ENCODE data around the gene FAF2. TPM values are rescaled to one million over a fixed set of nuclear protein-coding genes. Genes with fewer than 3 reads are reported as not detected.

Gene FAF2
- total RNA-seq, 2 experiments from 2014 or later = 36.2 to 38.7 TPM

DNA sequence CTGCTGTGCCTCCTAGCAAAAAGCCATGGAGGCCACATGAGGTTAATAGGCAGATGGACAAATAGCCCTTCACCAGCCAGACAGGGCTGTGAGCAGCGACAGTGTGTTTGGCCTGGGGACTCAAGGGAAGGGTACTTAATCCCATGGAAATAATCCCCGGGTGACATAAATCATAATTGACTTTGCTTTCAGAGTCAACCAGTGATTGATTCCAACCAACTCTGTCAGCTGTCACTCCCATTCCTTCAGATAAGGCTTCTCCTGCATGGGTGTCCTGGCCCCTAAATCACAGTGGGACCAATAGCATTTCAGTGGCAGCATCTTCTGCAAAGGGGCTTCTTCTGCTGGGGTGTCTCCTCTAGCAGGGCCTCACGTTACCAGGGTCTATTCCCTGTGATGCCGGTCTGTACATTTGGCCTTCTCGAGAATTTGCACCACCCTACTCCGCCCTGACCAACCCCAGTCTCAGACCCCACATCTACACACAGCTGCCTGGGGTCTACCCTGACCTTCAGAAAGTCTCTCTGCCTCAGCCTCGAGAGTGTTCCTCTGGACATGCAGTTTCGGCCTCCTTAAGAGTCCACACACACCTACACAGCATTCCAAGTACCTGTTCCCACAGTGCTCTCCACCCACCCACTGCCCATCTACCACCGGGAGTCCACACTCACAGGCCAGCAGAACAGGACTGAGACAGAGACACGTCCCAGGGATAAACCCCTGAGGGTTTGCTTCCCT, 35.5 kb upstream of the FAF2 start:
- Mint-ChIP-seq H3K27me3 (no peaks in the 10 kb centered on the region), H3K9me3 (no peaks in the 10 kb centered on the region), H3K4me1 (peaks cover 43% of the 10 kb centered on the region), H3K27ac (no peak overlapping the region), H3K36me3 (ENCODE audit: low read depth) (peaks cover 9% of the 10 kb centered on the region), H3K4me3 (no peak overlapping the region)
- ChIA-PET CTCF (no interaction called here), POLR2A (interaction anchor here (1.0 kb wide), 1 partner anchor 183 kb away, joined by 3 read pairs; no protein-coding TSS in a partner anchor)
- no peak for DNase-seq

DNA sequence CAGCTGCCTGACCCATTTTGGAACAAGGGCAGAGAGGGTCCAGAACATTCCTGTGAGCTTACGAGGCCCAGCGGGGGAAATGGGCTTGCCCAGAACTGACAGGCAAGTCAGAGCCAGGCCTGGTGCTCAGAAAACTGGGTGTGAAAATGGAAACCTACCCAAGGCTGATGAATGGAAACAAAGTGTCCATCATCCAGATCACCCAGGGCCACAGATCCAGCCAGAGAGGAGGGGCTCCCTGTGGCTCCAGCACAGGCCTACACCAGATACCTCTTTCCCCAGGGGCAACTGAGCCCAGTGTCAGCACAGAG, 35.0 kb upstream of the FAF2 start:
- ChIA-PET CTCF (interaction anchor here (1.1 kb wide), 1 partner anchor 160 kb away, joined by 3 read pairs; no protein-coding TSS in a partner anchor), POLR2A (interaction anchor here (1.0 to 1.5 kb wide), 2 partner anchors 118 to 183 kb away, joined by 3 read pairs; no protein-coding TSS in a partner anchor)
- H3K4me1 Mint-ChIP-seq = peaks cover 43% of the 10 kb centered on the region

DNA sequence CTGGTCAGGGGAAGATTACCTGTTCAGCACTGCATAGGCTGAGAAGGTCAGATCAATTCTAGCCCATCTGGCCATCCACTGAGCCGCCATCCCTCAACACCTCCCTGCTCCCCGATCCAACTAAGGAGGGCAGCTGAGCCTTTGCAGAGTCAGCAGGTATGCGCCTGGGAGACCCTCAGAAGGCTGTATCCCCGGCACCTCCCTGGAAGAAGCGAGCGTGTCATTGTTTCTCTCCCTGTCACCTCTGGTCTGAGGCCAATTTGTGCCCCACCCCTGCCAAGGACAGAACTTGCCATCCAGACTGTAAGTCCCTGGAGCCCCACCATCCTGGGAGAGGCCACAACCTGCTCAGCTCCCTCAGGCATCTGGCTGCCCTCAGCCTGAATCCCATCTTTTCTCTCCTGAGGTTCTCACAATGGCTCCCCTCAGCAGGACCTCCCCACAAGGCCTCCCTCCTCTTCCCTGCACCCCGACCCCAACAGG, 34.4 kb upstream of the FAF2 start:
- Mint-ChIP-seq H3K4me1 (peaks cover 43% of the 10 kb centered on the region), H3K9me3 (no peaks in the 10 kb centered on the region), H3K36me3 (ENCODE audit: low read depth) (peaks cover 6% of the 10 kb centered on the region), H3K27me3 (no peaks in the 10 kb centered on the region), H3K4me3 (no peak overlapping the region), H3K27ac (no peak overlapping the region)
- DNase-seq = no peak
- ChIA-PET CTCF (interaction anchor here (1.1 kb wide), 1 partner anchor 160 kb away, joined by 3 read pairs; no protein-coding TSS in a partner anchor), POLR2A (interaction anchor here (1.0 to 1.5 kb wide), 2 partner anchors 117 to 182 kb away, joined by 3 read pairs; no protein-coding TSS in a partner anchor)

More for the DNA sequence above, 35.0 kb upstream of the FAF2 start:
- Mint-ChIP-seq H3K27me3 (no peaks in the 10 kb centered on the region), H3K9me3 (no peaks in the 10 kb centered on the region), H3K4me3 (no peak overlapping the region), H3K36me3 (ENCODE audit: low read depth) (peaks cover 6% of the 10 kb centered on the region), H3K27ac (no peak overlapping the region)
- DNase-seq = no peak

DNA sequence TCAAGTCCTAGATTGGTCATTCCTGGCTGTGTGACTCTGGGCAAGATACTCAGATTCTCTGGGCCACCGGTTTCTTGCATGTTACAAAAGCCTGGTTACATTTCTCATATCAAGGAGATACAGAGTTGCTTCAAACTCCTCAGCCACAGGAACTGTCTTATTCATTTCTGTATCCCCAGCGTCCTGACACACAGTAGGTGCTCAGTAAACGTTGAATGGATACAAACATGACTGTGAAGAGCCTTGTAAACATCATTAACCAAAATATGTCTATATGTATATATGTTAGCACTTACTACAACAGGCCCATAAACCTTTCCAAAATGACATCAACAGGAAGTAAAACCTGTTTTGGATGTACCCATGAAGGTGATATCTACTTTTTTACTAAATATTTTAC, 33.5 kb upstream of the FAF2 start:
- Mint-ChIP-seq H3K4me1 (peaks cover 43% of the 10 kb centered on the region), H3K9me3 (no peaks in the 10 kb centered on the region), H3K27ac (peak overlapping the region; percentile 3), H3K27me3 (no peaks in the 10 kb centered on the region), H3K4me3 (peak overlapping the region; percentile 82), H3K36me3 (ENCODE audit: low read depth) (peaks cover 5% of the 10 kb centered on the region)
- POLR2A ChIA-PET = interaction anchor here (1.5 kb wide), 1 partner anchor 116 kb away, joined by 3 read pairs; no protein-coding TSS in a partner anchor
- DNase-seq = no peak
- CTCF ChIA-PET = interaction anchor here (1.1 to 3.6 kb wide), 4 partner anchors 34 to 159 kb away, joined by 3 to 22 read pairs (median 4); partner anchors contain the start of gene FAF2

DNA sequence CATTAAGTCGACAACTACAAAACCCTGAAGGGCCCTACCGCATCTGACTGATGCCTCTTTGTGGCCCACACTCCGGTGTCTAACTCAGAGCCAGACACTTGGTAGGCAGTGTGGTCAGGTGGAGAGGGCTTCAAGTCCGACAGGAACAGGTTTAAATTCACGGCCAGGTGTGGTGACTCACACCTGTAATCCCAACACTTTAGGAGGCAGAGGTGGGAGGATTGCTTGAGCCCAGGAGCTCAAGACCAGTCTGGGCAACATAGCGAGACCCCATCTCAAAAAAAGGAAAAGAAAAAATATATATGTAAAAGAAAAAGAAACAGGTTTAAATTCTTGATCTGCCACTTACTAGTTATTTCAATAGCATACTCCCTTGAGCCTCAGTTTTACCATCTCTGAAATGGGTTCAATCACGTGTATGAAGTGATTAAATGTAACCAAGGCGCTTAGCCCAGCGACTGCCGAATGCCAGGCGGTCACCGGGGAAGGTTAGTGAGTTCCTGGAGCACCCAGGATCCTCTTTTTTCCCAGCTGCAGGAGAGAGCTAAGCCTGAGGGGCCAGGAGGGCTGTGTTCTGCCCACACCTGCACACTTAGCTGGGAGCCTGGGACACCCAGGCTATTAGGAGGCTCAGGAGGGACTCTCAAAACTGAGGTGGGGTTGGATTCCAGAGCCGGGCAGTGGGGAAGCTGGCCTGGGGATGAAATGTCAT, 32.8 kb upstream of the FAF2 start:
- Mint-ChIP-seq H3K4me1 (peaks cover 43% of the 10 kb centered on the region), H3K27me3 (peaks cover 3% of the 10 kb centered on the region), H3K9me3 (no peaks in the 10 kb centered on the region), H3K27ac (peak overlapping the region; percentile 71), H3K4me3 (peak overlapping the region; percentile 82), H3K36me3 (ENCODE audit: low read depth) (no peaks in the 10 kb centered on the region)
- POLR2A ChIA-PET = interaction anchor here (0.9 to 3.1 kb wide), 11 partner anchors 9 to 242 kb away, joined by 3 to 26 read pairs (median 6); partner anchors contain the start of genes FAF2, RNF44 and TSPAN17
- CTCF ChIA-PET = interaction anchor here (0.9 to 3.6 kb wide), 10 partner anchors 33 to 158 kb away, joined by 3 to 22 read pairs (median 10); partner anchors contain the start of genes FAF2 and RNF44
- DNase-seq = no peak

DNA sequence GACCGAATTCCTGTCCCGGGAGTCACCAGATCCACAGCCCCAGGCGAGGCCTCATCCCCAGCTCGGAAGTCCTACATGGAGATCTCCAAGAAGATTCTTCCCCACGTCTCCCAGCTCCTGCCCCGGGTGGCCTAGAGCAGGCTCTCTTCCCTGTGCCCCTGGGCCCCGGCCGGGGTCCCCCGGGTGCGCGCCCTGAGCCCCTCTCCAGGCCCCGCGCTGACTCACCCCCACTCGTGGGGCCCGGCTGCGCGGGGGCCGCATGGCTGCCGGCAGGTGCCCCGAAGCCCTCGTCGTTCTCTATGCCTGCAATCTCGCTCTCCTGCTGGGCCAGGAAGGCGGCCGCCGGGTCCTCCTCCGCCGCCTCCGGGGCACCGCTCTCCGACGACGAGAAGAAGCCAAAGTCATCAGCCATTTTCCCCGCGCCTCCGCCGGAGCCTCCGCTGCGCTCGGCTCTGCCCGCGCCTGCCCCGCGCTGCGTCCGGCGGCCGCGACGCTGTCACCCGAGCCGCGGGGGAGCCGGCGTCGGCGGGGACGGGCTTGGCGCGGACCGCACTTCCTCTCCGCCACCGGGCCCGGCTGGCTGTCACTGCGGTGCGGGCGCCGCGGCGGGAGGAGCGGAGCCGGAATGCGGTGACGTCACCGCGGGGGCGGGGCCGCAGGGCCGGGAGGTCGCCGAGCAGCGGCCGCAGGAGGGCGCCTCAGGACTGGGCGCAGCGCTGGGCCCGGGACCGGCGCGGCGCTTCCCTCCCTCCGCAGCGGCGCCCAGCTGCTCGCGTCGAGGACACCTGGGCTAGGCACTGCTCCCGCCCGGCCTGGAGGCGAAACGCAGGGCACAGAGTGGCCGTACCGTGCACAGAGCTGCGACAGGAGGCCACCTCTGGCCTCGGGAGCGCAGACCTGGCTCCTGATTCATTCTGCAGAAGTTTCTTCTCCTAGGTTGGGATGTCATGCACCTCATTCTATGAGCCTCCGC, 31.9 kb upstream of the FAF2 start, which contains the start of gene CLTB:
CLTB (minus strand) TSS at position 588 of the 973 bp plus-strand sequence; CDS start at position 412, 176 bp downstream.
- H3K4me3 Mint-ChIP-seq = peak within 1 kb of the TSS; percentile 82
- peaks cover 10% of the 10 kb centered on the region for H3K27me3 Mint-ChIP-seq
- no peaks in the 10 kb centered on the region for H3K9me3 Mint-ChIP-seq
- ChIA-PET POLR2A (interaction anchor here (0.6 to 3.1 kb wide), 19 partner anchors 10 to 241 kb away, joined by 3 to 26 read pairs (median 3); partner anchors contain the start of genes FAF2, RNF44 and TSPAN17), CTCF (interaction anchor here (0.6 to 3.6 kb wide), 27 partner anchors 9 to 244 kb away, joined by 3 to 22 read pairs (median 4); partner anchors contain the start of genes FAF2 and RNF44)
- no peaks in the 10 kb centered on the region for H3K36me3 Mint-ChIP-seq (ENCODE audit: low read depth)
- DNase-seq = peak; percentile 91
- H3K4me1 Mint-ChIP-seq = peaks cover 39% of the 10 kb centered on the region
- H3K27ac Mint-ChIP-seq = peak within 1 kb of the TSS; percentile 71

DNA sequence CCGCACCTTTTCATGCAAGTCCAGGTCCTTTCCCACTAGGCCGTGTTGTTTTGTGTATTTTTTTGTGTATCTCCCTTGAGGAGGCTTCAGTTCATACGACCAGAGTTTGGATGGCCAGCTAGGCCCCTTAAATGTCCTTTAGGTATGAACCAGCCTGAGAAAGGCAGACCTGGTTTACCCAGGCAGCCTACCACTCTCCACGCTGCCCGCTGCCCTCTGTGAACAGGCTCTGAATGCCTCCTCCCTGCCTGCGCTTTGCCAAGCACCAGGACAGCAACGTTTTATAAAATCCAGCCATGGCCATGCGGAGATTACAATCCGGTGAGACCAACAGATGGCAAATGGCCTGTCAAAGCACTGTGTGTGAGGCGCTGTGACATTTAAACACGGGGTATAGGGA, 31.2 kb upstream of the FAF2 start:
- Mint-ChIP-seq H3K4me1 (peaks cover 35% of the 10 kb centered on the region), H3K27ac (no peak overlapping the region), H3K9me3 (no peaks in the 10 kb centered on the region), H3K4me3 (peak overlapping the region; percentile 64), H3K27me3 (peaks cover 14% of the 10 kb centered on the region), H3K36me3 (ENCODE audit: low read depth) (no peaks in the 10 kb centered on the region)
- DNase-seq = no peak
- POLR2A ChIA-PET = interaction anchor here (0.6 to 3.1 kb wide), 13 partner anchors 15 to 230 kb away, joined by 3 to 26 read pairs (median 4); partner anchors contain the start of genes FAF2, RNF44 and TSPAN17
- CTCF ChIA-PET = interaction anchor here (0.6 to 3.6 kb wide), 23 partner anchors 10 to 244 kb away, joined by 3 to 22 read pairs (median 5); partner anchors contain the start of genes FAF2 and RNF44

DNA sequence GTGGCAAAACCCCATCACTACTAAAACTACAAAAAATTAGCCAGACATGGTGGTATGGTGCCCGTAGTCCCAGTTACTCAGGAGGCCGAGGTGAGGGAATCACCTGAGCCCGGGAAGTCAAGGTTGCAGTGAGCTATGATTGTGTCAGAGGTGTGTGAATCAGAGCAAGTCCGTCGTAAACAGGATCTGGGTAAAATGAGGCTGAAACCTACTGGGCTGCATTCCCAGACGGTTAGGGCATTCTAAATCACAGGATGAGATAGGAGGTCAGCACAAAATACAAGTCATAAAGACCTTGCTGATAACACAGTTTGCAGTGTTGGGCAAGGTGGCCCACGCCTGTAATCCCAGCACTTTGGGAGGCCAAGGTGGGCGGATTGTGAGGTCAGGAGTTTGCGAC, 29.9 kb upstream of the FAF2 start:
- CTCF ChIA-PET = interaction anchor here (0.9 to 3.6 kb wide), 6 partner anchors 28 to 239 kb away, joined by 3 to 22 read pairs (median 4); partner anchors contain the start of gene FAF2
- H3K27me3 Mint-ChIP-seq = peaks cover 24% of the 10 kb centered on the region
- H3K9me3 Mint-ChIP-seq = no peaks in the 10 kb centered on the region
- no peaks in the 10 kb centered on the region for H3K36me3 Mint-ChIP-seq (ENCODE audit: low read depth)
- no peak for DNase-seq
- no peak overlapping the region for H3K27ac Mint-ChIP-seq
- POLR2A ChIA-PET = interaction anchor here (3.1 kb wide), 1 partner anchor 30 kb away, joined by 18 read pairs; the partner anchor contains the start of gene FAF2
- H3K4me1 Mint-ChIP-seq = peaks cover 28% of the 10 kb centered on the region
- no peak overlapping the region for H3K4me3 Mint-ChIP-seq

DNA sequence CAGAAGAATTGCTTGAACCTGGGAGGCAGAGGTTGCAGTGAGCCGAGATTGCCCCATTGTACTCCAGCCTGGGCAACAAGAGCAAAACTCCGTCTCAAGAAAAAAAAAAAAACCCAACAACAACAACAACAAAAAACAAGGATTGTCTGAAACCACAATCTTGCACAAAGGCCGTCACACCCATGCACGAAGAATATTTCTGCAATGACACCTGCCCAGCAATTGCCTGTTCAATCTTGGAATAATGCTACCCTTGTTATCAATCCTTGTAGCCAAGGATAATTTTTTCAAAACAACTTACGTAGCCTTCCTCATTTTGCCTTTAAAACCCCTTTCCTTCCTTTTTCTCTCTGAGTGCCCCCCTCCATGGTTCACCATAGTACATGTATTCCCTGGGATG, 28.1 kb upstream of the FAF2 start:
- Mint-ChIP-seq H3K36me3 (ENCODE audit: low read depth) (no peaks in the 10 kb centered on the region), H3K9me3 (no peaks in the 10 kb centered on the region), H3K4me3 (no peak overlapping the region), H3K27me3 (peaks cover 25% of the 10 kb centered on the region), H3K27ac (no peak overlapping the region), H3K4me1 (peaks cover 14% of the 10 kb centered on the region)
- CTCF ChIA-PET = interaction anchor here (1.4 kb wide), 1 partner anchor 28 kb away, joined by 3 read pairs; the partner anchor contains the start of gene FAF2
- no peak for DNase-seq
- POLR2A ChIA-PET = no interaction called here

DNA sequence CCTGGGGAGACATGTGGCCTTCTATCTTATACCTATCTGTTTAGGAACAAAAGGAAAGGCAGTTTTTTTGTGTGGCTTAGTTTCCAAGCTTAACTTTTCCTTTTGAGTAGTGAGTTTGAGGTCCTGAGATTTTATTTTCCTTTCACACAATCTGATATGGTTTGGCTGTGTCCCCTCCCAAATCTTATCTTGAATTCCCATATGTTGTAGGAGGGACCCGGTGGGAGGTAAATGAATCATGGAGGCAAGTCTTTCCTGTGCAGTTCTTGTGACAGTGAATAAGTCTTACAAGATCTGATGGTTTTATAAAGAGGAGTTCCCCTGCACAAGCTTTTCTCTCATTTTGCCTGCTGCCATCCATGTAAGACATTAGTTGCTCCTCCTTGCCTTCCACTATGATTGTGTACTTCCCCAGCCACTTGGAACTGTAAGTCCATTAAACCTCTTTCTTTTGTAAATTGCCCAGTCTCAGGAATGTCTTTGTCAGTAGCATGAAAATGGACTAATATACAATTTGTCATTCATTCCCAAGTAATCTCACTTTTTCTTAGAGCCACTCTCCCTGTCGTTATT, 27.1 kb upstream of the FAF2 start:
- ChIA-PET POLR2A (no interaction called here), CTCF (interaction anchor here (0.6 to 1.4 kb wide), 2 partner anchors 16 to 27 kb away, joined by 3 read pairs; partner anchors contain the start of gene FAF2)
- H3K9me3 Mint-ChIP-seq = peaks cover 6% of the 10 kb centered on the region
- no peak overlapping the region for H3K4me3 Mint-ChIP-seq
- no peak for DNase-seq
- no peak overlapping the region for H3K27ac Mint-ChIP-seq
- H3K36me3 Mint-ChIP-seq (ENCODE audit: low read depth) = peaks cover 5% of the 10 kb centered on the region
- peaks cover 29% of the 10 kb centered on the region for H3K27me3 Mint-ChIP-seq
- peaks cover 8% of the 10 kb centered on the region for H3K4me1 Mint-ChIP-seq

DNA sequence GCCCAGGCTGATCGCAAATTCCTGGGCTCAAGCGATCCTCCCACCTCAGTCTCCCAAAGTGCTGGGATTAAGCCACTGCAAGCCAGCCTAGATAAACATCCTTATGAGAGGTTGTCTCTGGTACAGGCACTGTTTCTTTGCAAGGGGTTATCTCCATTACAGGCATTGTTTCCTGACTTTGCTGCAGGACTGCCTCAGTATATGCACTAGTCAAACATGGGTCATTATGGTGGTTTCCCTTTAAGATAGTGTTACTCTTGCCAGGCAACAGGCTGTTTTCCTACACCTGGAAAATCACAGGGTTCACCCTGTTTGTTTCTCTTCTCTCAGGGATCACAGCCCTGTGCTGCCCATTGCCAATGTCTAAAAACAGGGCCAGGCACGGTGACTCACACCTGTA, 24.0 kb upstream of the FAF2 start:
- H3K27ac Mint-ChIP-seq = no peak overlapping the region
- POLR2A ChIA-PET = interaction anchor here (1.2 kb wide), 1 partner anchor 113 kb away, joined by 3 read pairs; the partner anchor contains the start of gene RNF44
- no peak overlapping the region for H3K4me3 Mint-ChIP-seq
- DNase-seq = no peak
- H3K4me1 Mint-ChIP-seq = no peaks in the 10 kb centered on the region
- H3K27me3 Mint-ChIP-seq = peaks cover 31% of the 10 kb centered on the region
- peaks cover 6% of the 10 kb centered on the region for H3K9me3 Mint-ChIP-seq
- peaks cover 5% of the 10 kb centered on the region for H3K36me3 Mint-ChIP-seq (ENCODE audit: low read depth)
- CTCF ChIA-PET = interaction anchor here (0.6 kb wide), 1 partner anchor 37 kb away, joined by 3 read pairs; no protein-coding TSS in a partner anchor
